Psoas muscle (tissue), 8 donors: ENCODE results near the gene GRIA1. TPM values are rescaled to one million over a fixed set of nuclear protein-coding genes. Genes with fewer than 3 reads are reported as not detected.

ENCODE experiments used
- ATAC-seq, 4 donors: fragments of 200-7000 bp; cut with Tn5 transposase; one replicate each; pipeline ENCODE4 v1.9.1; 2020; ENCODE audit warnings: moderate library complexity in 3 of 4, mild to moderate bottlenecking in 2 of 4
- DNase-seq, 2 donors: peaks; one replicate each; pipeline ENCODE4 v3.0.0-alpha.2; 2020
- H3K27ac ChIP-seq: fragments of 200-600 bp; one replicate; pipeline ENCODE4 v1.8.0; 2022
- H3K27me3 ChIP-seq, 3 donors: fragments of 200-600 bp in 1 of 3; one replicate each; pipeline versions ENCODE4 v1.6.1 to v1.8.0; 2013 to 2022; ENCODE audit warnings: low read length in 2 of 3, mild to moderate bottlenecking in 2 of 3, moderate library complexity in 1 of 3; ENCODE audit not compliant: insufficient read depth in 3 of 3
- H3K36me3 ChIP-seq, 2 donors: fragments of 200-600 bp in 1 of 2; one replicate each; pipeline versions ENCODE4 v1.6.1 to v1.8.0; 2013 to 2022; ENCODE audit warnings: low read depth in 1 of 2, mild to moderate bottlenecking in 1 of 2, moderate library complexity in 1 of 2; ENCODE audit not compliant: insufficient read depth in 1 of 2
- H3K4me1 ChIP-seq: fragments of 200-600 bp; one replicate; pipeline ENCODE4 v1.8.0; 2022
- H3K4me3 ChIP-seq: fragments of 200-600 bp; one replicate; pipeline ENCODE4 v1.8.0; 2022; ENCODE audit warnings: mild to moderate bottlenecking
- H3K9me3 ChIP-seq: fragments of 200-600 bp; one replicate; pipeline ENCODE4 v1.8.0; 2022
- WGBS, 3 donors: extraction: QIAGEN DNeasy Blood & Tissue Kit; methylation state at CpG; one replicate each; pipeline versions ENCODE4 v1.1.6 to v1.1.7; 2013; 5-methylcytosine and 5-hydroxymethylcytosine counted together
- intact Hi-C, 2 donors: fragments of 100-400 bp; cut with DNase I; formaldehyde crosslinking; loops; one replicate each; pipeline versions ENCODE4 v1.11.0 to v1.14.2; 2022
- polyA plus RNA-seq, 3 donors: library from polyadenylated mRNA; stranded (reverse); fragments of 200-250 nt; gene quantifications; one replicate each; pipeline ENCODE4 v1.2.3, GENCODE V29; 2013
- total RNA-seq, 4 donors: library from RNA; stranded (reverse); fragmentation: NEBNext Ultra II Directional in 2 of 4; extraction: Animal tissue kit (Norgen Biotek cat#: 25700) in 2 of 4; gene quantifications; one replicate each; pipeline versions ENCODE4 v1.2.1 to v1.2.4, GENCODE V29; 2021 to 2023
- TF ChIP-seq, protein P1 (sequence below): fragments of 200-600 bp; IDR thresholded peaks from one replicate; pipeline ENCODE4 v1.8.0; 2022; ENCODE audit warnings: antibody characterized with exemption
- donor health status: healthy with polysubstance abuse.
- donor health status: DM: no; HTN: no; CAD: no; lungs with moderate emphysema.
- donor health status: Bipolar disorder and iron deficiency.
- donor health status: healthy.
- donor health status: DM: yes; HTN: yes; CAD: no.
- donor health status: DM: no; HTN: no; CAD: no.
- donor health status: DM: no; HTN: no; CAD: no.
- donor health status: DM: yes; HTN: yes; CAD: no.

The GRIA1 gene
- total and polyA plus RNA-seq, 7 donors: 0.03 to 0.49 (median 0.28) TPM; not detected in 2

DNA sequence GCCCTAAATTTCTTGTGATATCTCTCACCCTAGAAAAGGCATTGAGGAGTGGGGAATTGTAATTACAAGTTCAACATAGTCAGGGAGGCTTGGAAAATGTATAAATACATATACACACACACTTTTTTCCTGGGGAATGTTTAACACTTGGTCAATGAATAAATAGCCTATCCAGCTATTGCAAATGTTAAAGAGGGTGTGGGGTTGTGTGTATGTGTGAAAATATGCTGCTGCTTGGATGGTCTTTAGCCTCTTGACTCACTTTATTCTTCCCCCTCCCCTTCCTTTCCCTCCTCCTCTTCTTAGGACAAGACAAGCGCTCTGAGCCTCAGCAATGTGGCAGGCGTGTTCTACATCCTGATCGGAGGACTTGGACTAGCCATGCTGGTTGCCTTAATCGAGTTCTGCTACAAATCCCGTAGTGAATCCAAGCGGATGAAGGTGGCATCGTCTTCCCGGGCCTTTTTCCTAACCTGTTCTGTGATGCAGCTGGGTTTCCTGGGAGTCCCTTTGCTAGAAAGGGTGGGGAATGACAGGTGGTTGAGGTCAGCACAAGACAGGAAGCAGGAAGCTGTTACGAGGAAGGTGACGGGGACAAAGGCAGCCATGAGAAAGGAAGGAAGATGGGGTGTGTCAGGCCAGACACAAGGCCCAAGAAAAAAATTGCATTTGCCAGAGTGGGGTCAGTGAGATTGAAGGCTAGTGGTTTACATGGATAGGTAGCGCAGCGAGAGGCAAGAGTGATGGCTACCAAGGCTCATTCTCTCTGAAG, 311.8 kb downstream of the GRIA1 start:
- Histone ChIP-seq H3K36me3 (no peaks in the 10 kb centered on the region), H3K4me1 (no peaks in the 10 kb centered on the region), H3K27ac (no peak overlapping the region), H3K4me3 (no peak overlapping the region), H3K27me3 (no peaks in the 10 kb centered on the region), H3K9me3 (no peaks in the 10 kb centered on the region)
- DNase-seq (no peak), ATAC-seq (no peak)
- intact Hi-C loops: no loop called here
- TF ChIP-seq, protein P1, sequence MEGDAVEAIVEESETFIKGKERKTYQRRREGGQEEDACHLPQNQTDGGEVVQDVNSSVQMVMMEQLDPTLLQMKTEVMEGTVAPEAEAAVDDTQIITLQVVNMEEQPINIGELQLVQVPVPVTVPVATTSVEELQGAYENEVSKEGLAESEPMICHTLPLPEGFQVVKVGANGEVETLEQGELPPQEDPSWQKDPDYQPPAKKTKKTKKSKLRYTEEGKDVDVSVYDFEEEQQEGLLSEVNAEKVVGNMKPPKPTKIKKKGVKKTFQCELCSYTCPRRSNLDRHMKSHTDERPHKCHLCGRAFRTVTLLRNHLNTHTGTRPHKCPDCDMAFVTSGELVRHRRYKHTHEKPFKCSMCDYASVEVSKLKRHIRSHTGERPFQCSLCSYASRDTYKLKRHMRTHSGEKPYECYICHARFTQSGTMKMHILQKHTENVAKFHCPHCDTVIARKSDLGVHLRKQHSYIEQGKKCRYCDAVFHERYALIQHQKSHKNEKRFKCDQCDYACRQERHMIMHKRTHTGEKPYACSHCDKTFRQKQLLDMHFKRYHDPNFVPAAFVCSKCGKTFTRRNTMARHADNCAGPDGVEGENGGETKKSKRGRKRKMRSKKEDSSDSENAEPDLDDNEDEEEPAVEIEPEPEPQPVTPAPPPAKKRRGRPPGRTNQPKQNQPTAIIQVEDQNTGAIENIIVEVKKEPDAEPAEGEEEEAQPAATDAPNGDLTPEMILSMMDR: no peak
- 77 to 78% (median 78%) methylated on average over 12 of the region's 12 CpGs for WGBS, 3 donors

DNA sequence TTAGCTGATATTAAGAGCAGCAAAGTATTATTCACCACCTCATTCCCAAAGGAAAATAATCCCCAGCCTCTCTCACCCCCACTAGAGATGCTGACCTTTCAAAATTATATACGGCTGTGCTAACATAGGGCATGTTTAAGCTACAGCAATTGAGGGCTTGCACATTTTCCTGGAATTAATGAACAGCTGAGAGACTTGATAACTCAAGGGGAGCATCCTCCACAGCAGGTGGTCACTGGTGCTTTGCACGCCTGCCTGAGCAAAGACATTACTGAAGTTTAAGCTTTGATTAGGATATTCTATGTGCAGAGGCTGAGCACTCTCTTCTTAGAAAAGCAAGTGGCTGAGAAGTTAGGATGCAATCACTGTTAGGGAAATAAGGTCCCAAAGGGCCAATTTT, 317.3 kb downstream of the GRIA1 start:
- Histone ChIP-seq H3K27ac (no peak overlapping the region), H3K4me3 (no peak overlapping the region), H3K36me3 (no peaks in the 10 kb centered on the region), H3K27me3 (no peaks in the 10 kb centered on the region), H3K4me1 (no peaks in the 10 kb centered on the region), H3K9me3 (no peaks in the 10 kb centered on the region)
- DNase-seq (no peak), ATAC-seq (no peak)
- 32 to 70% (median 34%) methylated on average over 2 of the region's 2 CpGs for WGBS, 3 donors
- intact Hi-C loops: no loop called here
- TF ChIP-seq, protein P1: no peak

DNA sequence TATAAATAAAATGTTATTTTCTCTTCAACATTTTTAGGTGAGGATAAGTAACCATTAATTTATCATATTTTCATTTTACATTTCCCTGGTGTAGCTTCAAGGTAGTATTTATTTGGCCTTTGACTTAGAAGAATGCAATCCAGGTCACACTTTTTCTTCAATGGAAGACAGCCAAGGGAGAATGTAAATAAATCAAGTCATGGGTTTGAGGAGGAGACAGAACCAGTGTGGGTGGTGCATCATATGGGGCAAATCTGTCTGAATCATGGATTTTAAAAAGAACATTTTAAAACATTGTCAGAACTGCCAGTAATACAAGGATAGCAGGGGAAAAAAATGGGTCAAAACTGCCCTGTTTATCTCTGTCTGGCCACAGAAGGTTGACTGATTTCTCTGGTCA, 318.7 kb downstream of the GRIA1 start:
- H3K27me3 ChIP-seq: no peaks in the 10 kb centered on the region
- DNase-seq: no peak
- TF ChIP-seq, protein P1: no peak
- no peaks in the 10 kb centered on the region for H3K9me3 ChIP-seq
- no peak overlapping the region for H3K4me3 ChIP-seq
- ATAC-seq: no peak
- H3K27ac ChIP-seq: no peak overlapping the region
- H3K4me1 ChIP-seq: no peaks in the 10 kb centered on the region
- no peaks in the 10 kb centered on the region for H3K36me3 ChIP-seq
- intact Hi-C loops: no loop called here

DNA sequence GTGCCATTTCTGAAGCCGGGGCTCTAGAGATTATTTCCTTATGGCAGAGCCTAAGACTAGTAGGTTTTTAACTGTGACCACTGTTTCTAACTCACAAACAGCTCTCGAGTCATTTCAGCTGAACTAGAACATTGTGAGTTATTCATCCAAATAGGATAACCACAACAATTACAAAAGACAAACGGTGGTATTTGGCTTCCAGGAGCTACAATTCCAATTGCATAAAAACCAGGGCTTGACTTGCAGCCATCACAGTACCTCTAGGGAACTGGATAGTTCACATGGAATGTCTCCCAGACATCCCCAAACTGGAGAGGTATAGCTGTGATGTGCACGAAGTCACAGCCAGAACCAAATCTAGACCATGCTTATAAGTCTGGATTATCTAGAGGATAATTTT, 323.4 kb downstream of the GRIA1 start:
- H3K4me3 ChIP-seq: no peak overlapping the region
- 64 to 68% (median 66%) methylated on average over 4 of the region's 4 CpGs for WGBS, 3 donors
- no peaks in the 10 kb centered on the region for H3K9me3 ChIP-seq
- H3K27ac ChIP-seq: no peak overlapping the region
- no peaks in the 10 kb centered on the region for H3K4me1 ChIP-seq
- ATAC-seq (no peak), DNase-seq (no peak)
- H3K27me3 ChIP-seq: peaks cover 0 to 4% (median 0%) of the 10 kb centered on the region in 3 donors
- TF ChIP-seq, protein P1: no peak
- H3K36me3 ChIP-seq: no peaks in the 10 kb centered on the region
- intact Hi-C loops: no loop called here

DNA sequence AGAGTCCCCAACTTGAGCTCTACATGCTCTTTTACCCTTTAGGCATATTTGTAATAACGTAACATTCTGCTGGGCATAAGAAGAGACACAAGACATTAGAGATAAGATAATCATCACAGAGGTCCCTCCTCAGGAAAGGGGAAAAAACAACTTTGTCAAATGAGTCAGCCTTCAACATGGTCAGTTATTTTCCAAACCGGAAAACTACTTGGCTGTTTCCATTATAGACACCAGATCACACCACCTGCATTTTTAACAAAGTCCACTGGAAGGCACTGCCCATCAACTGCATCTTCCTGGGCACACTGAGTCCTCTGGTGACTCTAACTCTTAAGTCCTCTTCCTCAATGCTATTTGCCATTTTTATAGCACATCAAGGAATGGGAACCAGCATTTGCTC, 326.4 kb downstream of the GRIA1 start:
- intact Hi-C loops: no loop called here
- Histone ChIP-seq H3K4me1 (no peaks in the 10 kb centered on the region), H3K4me3 (no peak overlapping the region), H3K9me3 (no peaks in the 10 kb centered on the region), H3K27me3 (peaks cover 0 to 4% (median 0%) of the 10 kb centered on the region in 3 donors), H3K36me3 (no peaks in the 10 kb centered on the region), H3K27ac (no peak overlapping the region)
- no peak for DNase-seq
- ATAC-seq: no peak
- TF ChIP-seq, protein P1: no peak
- whole genome bisulfite sequencing, 3 donors: 76 to 86% (median 82%) methylated on average over 2 of the region's 2 CpGs
